ENCODE results near the gene TCERG1L.

Gene TCERG1L

GRCh38 chr10:131115801-131116200 is 195.7 kb downstream of the TCERG1L start:
- DNase-seq (ENCODE audit: low read depth, low spot score): no peak
- H3K4me3 ChIP-seq (ENCODE audit: low read depth, low read length): no peak overlapping the region
- TF ChIP-seq CTCF (IDR thresholded peaks at IDR 0.05; ENCODE audit: low read depth, low read length): no peak
- in situ Hi-C loops (cut with HindIII; ENCODE audit: low sequenced_read_pairs): no loop called here

GRCh38 chr10:131115321-131115720 is 196.2 kb downstream of the TCERG1L start:
- no peak overlapping the region for H3K4me3 ChIP-seq (ENCODE audit: low read depth, low read length)
- no peak for TF ChIP-seq CTCF (IDR thresholded peaks at IDR 0.05; ENCODE audit: low read depth, low read length)
- DNase-seq (ENCODE audit: low read depth, low spot score): no peak
- in situ Hi-C loops (cut with HindIII; ENCODE audit: low sequenced_read_pairs): no loop called here

GRCh38 chr10:131114846-131115245 is 196.7 kb downstream of the TCERG1L start:
- DNase-seq (ENCODE audit: low read depth, low spot score): no peak
- in situ Hi-C loops (cut with HindIII; ENCODE audit: low sequenced_read_pairs): no loop called here
- no peak for TF ChIP-seq CTCF (IDR thresholded peaks at IDR 0.05; ENCODE audit: low read depth, low read length)
- H3K4me3 ChIP-seq (ENCODE audit: low read depth, low read length): no peak overlapping the region

- in situ Hi-C loops (cut with HindIII; ENCODE audit: low sequenced_read_pairs): no loop called here
- TF ChIP-seq CTCF (IDR thresholded peaks at IDR 0.05; ENCODE audit: low read depth, low read length): no peak
- H3K4me3 ChIP-seq (ENCODE audit: low read depth, low read length): no peak overlapping the region
- DNase-seq (ENCODE audit: low read depth, low spot score): no peak
Observed at GRCh38 chr10:131113709-131114291, 197.7 kb downstream of the TCERG1L start.

- TF ChIP-seq CTCF (IDR thresholded peaks at IDR 0.05; ENCODE audit: low read depth, low read length): no peak
- no peak overlapping the region for H3K4me3 ChIP-seq (ENCODE audit: low read depth, low read length)
- no peak for DNase-seq (ENCODE audit: low read depth, low spot score)
- in situ Hi-C loops (cut with HindIII; ENCODE audit: low sequenced_read_pairs): no loop called here
Observed at GRCh38 chr10:131113165-131113564, 198.4 kb downstream of the TCERG1L start.

- DNase-seq (ENCODE audit: low read depth, low spot score): no peak
- no peak for TF ChIP-seq CTCF (IDR thresholded peaks at IDR 0.05; ENCODE audit: low read depth, low read length)
- in situ Hi-C loops (cut with HindIII; ENCODE audit: low sequenced_read_pairs): no loop called here
- no peak overlapping the region for H3K4me3 ChIP-seq (ENCODE audit: low read depth, low read length)
Observed at GRCh38 chr10:131112691-131113090, 198.8 kb downstream of the TCERG1L start.
